ES-I3 (cell line): ENCODE results near the gene XRN2.

ENCODE experiments used
- H3K36me3 ChIP-seq: 2 replicates; pipeline ENCODE4 v1.6.1; 2013; ENCODE audit warnings: mild to moderate bottlenecking, low read length, control low read depth, moderate library complexity; ENCODE audit not compliant: insufficient read depth
- H3K4me1 ChIP-seq: 2 replicates; pipeline ENCODE4 v1.6.1; 2013; ENCODE audit warnings: mild to moderate bottlenecking, control low read depth, low read length; ENCODE audit not compliant: insufficient read depth
- H3K9ac ChIP-seq: 2 replicates; pipeline ENCODE4 v1.6.1; 2013; ENCODE audit warnings: low read depth, mild to moderate bottlenecking, low read length, moderate library complexity
- H3K9me3 ChIP-seq: 2 replicates; pipeline ENCODE4 v1.6.1; 2013; ENCODE audit warnings: mild to moderate bottlenecking, low read length, moderate library complexity; ENCODE audit not compliant: control insufficient read depth, insufficient read depth

The XRN2 gene

GRCh38 chr20:21315138-21315537 is 12.0 kb downstream of the XRN2 start:
- no peaks in the 10 kb centered on the region; the same call in 1 of the 2 replicates for H3K9me3 ChIP-seq
- no peak overlapping the region for H3K9ac ChIP-seq
- H3K36me3 ChIP-seq, result no peaks in the 10 kb centered on the region
- H3K4me1 ChIP-seq, result peaks cover 5% of the 10 kb centered on the region; the same call in 1 of the 2 replicates

DNA sequence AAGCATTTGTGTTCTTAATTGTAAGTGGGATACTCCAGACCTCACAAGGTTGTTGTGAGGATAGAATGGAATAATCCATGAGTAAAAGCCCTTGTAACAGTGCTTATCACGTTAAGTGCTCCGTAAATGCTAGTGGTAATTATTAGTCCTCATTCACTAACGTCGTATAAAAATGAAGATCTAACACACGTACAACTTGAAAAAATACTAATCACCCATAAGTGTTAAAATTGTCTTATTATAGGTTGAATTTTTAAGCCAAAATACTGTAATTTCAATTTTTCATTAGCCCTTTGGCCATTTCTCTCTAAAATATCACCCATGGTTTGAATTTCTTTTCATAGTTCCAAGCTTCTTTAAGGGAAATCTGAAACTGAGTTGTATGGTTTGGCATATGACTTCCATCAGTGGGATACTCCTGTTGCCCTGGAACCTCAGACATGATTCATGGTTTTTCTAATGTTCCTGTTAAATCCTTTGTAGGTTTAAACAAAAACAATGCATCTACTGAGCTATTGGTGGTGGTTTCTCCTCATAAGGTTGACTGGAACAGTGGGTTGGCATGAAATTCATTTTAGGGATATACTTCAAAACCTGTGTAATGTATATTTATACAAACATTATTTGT is 19.1 kb downstream of the XRN2 start:
- H3K9ac ChIP-seq, result no peak overlapping the region
- peaks cover 18% of the 10 kb centered on the region for H3K4me1 ChIP-seq
- H3K9me3 ChIP-seq, result peaks cover 3% of the 10 kb centered on the region
- H3K36me3 ChIP-seq, result no peaks in the 10 kb centered on the region; the same call in 1 of the 2 replicates

DNA sequence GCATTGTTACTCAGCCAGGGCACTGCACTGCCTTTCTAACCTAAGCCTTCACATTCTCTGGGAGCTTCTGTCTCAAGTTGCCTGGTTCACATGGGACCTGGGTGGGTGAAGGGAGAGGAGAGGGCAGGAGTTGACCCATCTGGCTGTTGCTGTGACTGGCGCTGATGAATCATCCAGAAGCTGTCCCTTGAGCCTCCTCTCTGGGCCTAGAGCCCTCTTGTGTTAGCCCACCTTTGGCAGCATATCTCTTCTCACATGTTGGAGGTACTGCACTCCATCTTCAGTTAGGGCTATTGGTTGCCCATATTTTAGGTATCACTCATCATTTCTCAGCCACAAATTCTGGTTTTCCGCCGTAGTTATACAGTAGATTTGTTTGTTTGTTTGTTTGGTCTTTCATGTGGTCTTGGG is 19.8 kb downstream of the XRN2 start:
- H3K9me3 ChIP-seq, result peaks cover 3% of the 10 kb centered on the region
- no peaks in the 10 kb centered on the region; the same call in 1 of the 2 replicates for H3K36me3 ChIP-seq
- peaks cover 18% of the 10 kb centered on the region for H3K4me1 ChIP-seq
- no peak overlapping the region for H3K9ac ChIP-seq

GRCh38 chr20:21323640-21324039 is 20.5 kb downstream of the XRN2 start:
- Histone ChIP-seq H3K9me3 (peaks cover 3% of the 10 kb centered on the region), H3K9ac (no peak overlapping the region), H3K4me1 (peaks cover 18% of the 10 kb centered on the region), H3K36me3 (no peaks in the 10 kb centered on the region; the same call in 1 of the 2 replicates)

GRCh38 chr20:21324126-21324525 is 21.0 kb downstream of the XRN2 start:
- Histone ChIP-seq H3K4me1 (peaks cover 18% of the 10 kb centered on the region), H3K36me3 (no peaks in the 10 kb centered on the region; the same call in 1 of the 2 replicates), H3K9ac (no peak overlapping the region), H3K9me3 (peaks cover 3% of the 10 kb centered on the region)

- no peak overlapping the region for H3K9ac ChIP-seq
- no peaks in the 10 kb centered on the region; the same call in 1 of the 2 replicates for H3K36me3 ChIP-seq
- H3K9me3 ChIP-seq, result peaks cover 3% of the 10 kb centered on the region; the same call in 1 of the 2 replicates
- H3K4me1 ChIP-seq, result peaks cover 18% of the 10 kb centered on the region
Observed at GRCh38 chr20:21325296-21325695, 22.2 kb downstream of the XRN2 start.

DNA sequence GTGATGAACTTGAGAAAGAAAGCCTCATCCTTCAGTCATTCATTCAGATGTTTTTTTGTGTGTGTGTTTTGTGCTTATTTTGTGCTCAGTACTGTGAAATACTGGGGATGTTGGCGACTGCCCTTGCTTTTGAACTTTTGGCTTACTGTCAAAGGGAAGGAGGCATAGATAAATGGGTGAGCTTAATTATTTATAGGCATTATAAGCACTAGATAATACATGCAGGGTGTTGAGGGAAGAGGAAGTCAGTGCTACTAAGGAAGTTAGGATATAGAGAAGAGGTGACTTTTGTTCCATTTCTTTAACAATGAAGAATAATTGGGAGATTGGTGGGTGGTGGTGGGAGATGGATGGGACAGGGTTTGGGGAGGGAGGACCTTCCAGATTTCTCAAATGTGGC is 23.6 kb downstream of the XRN2 start:
- H3K4me1 ChIP-seq, result peaks cover 18% of the 10 kb centered on the region
- peaks cover 3% of the 10 kb centered on the region; the same call in 1 of the 2 replicates for H3K9me3 ChIP-seq
- peaks cover under 1% of the 10 kb centered on the region; the same call in 1 of the 2 replicates for H3K36me3 ChIP-seq
- H3K9ac ChIP-seq, result no peak overlapping the region

- H3K9me3 ChIP-seq, result no peaks in the 10 kb centered on the region
- no peak overlapping the region for H3K9ac ChIP-seq
- H3K36me3 ChIP-seq, result peaks cover 32% of the 10 kb centered on the region
- H3K4me1 ChIP-seq, result peaks cover 5% of the 10 kb centered on the region
Observed at GRCh38 chr20:21336455-21337151, 33.5 kb downstream of the XRN2 start.

DNA sequence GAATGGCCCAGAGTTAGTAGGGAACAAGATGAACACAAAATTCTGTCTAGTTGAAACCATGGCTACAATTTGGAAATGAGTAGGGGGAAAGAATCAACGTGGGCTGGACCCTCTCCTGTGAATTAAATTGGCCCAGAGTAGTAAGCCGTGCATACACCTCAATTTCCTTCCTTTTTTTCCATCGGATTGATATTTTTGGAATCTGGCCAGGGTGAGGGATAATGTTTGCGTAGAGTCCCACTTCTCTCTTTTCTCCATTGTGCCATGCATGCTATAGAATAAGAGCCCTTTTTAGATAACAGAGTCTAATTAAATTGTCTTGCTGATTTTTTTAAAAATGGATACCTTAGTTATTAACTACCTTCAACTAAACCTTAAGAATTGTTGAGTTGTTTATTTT is 35.2 kb downstream of the XRN2 start:
- no peaks in the 10 kb centered on the region for H3K9me3 ChIP-seq
- no peak overlapping the region for H3K9ac ChIP-seq
- H3K36me3 ChIP-seq, result peaks cover 27% of the 10 kb centered on the region
- H3K4me1 ChIP-seq, result peaks cover 5% of the 10 kb centered on the region

- peaks cover 20% of the 10 kb centered on the region for H3K36me3 ChIP-seq
- peaks cover 5% of the 10 kb centered on the region for H3K4me1 ChIP-seq
- no peak overlapping the region for H3K9ac ChIP-seq
- H3K9me3 ChIP-seq, result no peaks in the 10 kb centered on the region
Observed at GRCh38 chr20:21339499-21339898, 36.4 kb downstream of the XRN2 start.

DNA sequence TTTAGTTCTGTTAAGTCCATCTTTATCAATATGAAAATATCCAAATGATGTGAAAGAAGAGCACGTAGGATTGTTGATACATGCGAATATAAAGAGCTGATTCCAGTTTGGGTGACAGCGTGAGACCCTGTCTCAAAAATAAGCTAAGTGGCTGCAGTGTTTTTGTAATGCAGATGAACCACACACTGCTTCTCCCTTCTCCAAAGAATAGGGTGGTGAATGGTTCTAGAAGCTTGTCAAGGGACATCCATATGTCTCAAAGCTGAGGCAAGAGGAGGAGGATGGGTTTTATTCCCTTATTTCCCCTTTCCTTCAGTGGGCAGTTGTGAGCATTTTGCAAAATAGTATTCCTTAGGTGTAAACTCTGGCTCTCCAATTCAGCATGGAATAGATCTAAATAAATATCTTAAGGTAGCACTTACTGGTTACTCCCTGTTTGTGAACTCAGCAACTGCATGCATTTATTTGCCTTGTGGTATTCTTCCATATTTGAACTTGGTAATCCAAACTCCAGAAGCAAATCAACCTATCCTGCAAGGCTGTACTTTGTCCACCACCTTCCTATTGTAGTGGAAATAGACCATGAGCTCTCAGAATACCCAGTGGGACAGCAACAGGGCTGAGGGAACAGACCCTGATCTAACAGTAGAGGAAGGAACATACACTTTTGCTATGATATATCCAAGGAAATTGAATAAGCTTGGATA is 38.0 kb downstream of the XRN2 start:
- peaks cover 13% of the 10 kb centered on the region for H3K36me3 ChIP-seq

DNA sequence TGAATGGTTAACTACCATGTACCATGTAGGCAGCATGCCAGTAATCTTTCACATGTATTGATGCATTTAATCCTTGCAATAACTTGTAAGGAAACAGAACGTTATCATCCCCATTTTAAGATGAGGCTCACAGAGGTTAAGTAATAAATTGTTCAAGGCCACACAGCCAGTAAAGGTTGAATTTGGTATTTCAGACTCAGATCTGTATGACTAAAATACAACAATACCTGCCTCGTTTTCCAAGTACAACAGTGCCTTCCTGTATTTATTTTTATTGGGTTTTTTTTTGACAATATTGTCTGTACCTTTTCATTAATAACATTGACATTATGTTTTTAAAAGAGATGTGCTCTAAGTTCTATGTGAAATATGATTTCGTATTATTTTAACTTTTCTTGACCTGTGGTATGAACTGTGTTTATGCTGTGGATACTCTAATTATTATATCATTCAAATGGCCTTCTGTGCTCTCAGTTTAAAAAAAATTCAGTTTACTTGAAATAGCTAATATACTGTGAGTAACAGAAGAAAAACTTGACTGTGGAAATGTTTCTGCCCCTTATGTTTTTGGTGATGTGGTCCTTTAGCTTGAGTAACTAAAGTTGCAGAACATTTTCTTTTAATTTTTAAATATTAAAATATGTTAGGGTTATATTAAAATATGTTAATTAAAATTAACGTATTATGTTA is 39.7 kb downstream of the XRN2 start:
- Histone ChIP-seq H3K4me1 (peaks cover 5% of the 10 kb centered on the region), H3K9me3 (no peaks in the 10 kb centered on the region), H3K9ac (no peak overlapping the region), H3K36me3 (peaks cover 14% of the 10 kb centered on the region)

More for the DNA sequence above, 38.0 kb downstream of the XRN2 start:
- Histone ChIP-seq H3K4me1 (peaks cover 5% of the 10 kb centered on the region), H3K9ac (no peak overlapping the region), H3K9me3 (no peaks in the 10 kb centered on the region)

DNA sequence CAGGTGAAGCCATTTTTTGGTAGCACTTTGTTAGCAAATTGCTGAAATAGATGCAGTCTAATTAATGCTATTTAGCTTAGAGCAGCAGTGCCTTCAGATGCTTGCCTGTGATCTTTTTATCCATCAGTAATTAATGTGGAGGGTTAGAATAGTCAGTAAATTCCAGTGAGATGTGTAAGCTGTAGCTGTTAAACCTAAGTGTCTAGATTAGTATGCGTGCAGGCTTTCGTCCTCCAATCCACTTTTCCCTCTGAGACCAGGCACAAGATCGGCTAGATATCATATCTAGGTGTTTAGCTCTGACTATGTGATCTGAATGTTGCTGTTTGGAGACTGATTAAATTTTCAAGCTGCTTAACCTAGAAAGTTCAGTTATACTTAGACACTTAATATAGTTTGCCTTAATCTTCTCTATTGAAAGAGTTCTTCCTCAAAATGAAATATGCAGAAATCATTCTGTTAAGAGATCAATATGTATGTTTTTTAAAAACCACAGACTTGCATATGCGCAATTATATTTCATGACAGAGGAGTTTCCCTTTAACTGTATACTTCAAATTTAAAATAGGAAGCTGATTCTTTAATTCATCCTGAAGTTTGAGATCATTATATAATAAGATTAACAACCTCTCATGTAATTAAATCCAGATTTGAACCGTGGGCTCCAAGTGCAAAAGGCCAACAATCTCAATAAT is 41.2 kb downstream of the XRN2 start:
- no peaks in the 10 kb centered on the region for H3K9me3 ChIP-seq
- no peak overlapping the region for H3K9ac ChIP-seq
- peaks cover 13% of the 10 kb centered on the region for H3K36me3 ChIP-seq
- H3K4me1 ChIP-seq, result peaks cover 5% of the 10 kb centered on the region

- peaks cover 12% of the 10 kb centered on the region for H3K36me3 ChIP-seq
- no peaks in the 10 kb centered on the region for H3K9me3 ChIP-seq
- H3K9ac ChIP-seq, result no peak overlapping the region
- H3K4me1 ChIP-seq, result peaks cover 5% of the 10 kb centered on the region
Observed at GRCh38 chr20:21344961-21345360, 41.8 kb downstream of the XRN2 start.
